Right lung (tissue), 5 donors: Measurements from ENCODE around the gene ASCL3. TPM values are rescaled to one million over a fixed set of nuclear protein-coding genes. Genes with fewer than 3 reads are reported as not detected.
A peak's percentile ranks its signal among the peaks of the same experiment; 100 is the strongest.
"Not testable (repeated sequence)": the region's sequence is repeated elsewhere in the genome, so short reads cannot be mapped to it uniquely, and the experiment has no call there.

Source experiments
- DNase-seq, 2 donors: peaks; one replicate each; pipeline ENCODE4 v3.0.0-alpha.2; 2013
- polyA plus RNA-seq, 5 donors: library from polyadenylated mRNA; unstranded; fragments of 120-200 nt; gene quantifications; one replicate each; pipeline versions ENCODE4 v1.2.1 to v1.2.3, GENCODE V29; 2013; ENCODE audit warnings: inconsistent platforms in 1 of 5, low replicate concordance in 1 of 5; ENCODE audit not compliant: insufficient read length in 5 of 5, insufficient read depth in 1 of 5

ASCL3 gene
- polyA plus RNA-seq, 5 donors = 0.22 to 0.38 (median 0.25) TPM; not detected in 1

DNA sequence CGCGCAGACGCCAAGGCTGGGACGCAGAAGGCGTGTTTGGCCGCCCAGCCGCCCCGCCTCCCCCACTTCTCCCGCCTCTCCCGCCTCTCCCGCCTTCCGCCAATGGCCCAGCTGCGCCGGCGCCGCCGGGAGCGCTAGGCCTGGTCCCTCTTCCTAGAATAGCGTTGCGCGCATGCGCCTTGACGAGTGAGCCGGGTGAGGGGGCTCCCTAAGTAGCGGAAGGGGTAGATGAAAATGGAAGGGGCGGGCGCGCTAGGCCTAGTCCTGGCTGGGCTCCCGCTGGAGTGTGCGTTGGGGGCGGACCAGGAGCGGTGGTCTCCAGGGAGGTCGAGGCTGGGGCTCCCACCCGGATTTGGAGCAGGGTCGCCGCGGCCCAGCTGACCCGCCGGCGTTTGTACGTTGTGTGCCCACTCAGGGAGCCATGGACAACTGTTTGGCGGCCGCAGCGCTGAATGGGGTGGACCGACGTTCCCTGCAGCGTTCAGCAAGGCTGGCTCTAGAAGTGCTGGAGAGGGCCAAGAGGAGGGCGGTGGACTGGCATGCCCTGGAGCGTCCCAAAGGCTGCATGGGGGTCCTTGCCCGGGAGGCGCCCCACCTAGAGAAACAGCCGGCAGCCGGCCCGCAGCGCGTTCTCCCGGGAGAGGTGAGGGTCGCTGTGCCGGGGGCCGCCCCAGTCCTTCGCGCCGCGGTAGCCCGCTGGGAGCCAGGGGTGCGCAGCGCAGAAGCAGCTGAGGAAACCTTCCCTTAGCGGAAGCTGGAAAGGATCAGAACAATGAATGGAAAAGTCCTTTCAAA is 31.6 kb downstream of the ASCL3 start, which contains the start of gene AKIP1:
TSS of gene AKIP1 (plus strand) at position 161 of the 795 bp plus-strand sequence. CDS start at position 422, 261 bp downstream.
- peak; percentile 98 for DNase-seq

DNA sequence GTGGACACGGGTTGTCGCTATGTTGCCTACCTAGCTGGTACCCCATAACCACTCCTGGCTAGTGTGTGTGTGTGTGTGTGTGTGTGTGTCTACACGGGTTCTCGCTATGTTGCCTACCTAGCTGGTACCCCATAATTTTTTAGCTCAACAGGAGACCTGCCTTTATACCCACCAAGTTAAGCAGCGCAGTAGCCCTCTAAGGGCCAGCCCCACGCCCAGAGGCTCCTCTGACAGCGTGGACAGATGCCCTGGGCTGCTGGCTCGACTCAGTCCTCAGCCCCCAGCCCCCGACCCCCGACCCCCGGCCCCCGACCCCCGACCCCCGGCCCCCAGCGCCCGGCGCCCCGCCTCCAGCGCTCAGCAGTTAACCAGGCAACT is 32.2 kb downstream of the ASCL3 start:
- DNase-seq = no peak

DNA sequence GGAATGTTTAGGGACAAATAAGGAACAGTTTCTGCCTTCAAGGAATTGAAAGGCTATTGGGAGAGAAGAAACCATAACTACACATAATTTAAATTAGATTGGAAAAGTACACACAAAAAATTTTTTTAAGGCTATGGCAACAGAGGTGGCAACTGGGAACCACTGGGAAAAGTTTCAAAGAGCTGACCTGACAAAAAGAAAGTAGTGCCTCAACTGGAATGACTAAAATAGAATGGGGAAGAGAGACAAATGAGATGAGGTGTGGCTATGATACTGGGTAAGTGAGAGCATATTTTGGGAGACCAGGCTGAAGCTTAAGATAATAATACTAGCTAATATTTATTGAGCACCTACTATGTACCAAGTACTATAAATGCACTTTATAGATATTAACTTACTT is 34.7 kb downstream of the ASCL3 start:
- no peak for DNase-seq

DNA sequence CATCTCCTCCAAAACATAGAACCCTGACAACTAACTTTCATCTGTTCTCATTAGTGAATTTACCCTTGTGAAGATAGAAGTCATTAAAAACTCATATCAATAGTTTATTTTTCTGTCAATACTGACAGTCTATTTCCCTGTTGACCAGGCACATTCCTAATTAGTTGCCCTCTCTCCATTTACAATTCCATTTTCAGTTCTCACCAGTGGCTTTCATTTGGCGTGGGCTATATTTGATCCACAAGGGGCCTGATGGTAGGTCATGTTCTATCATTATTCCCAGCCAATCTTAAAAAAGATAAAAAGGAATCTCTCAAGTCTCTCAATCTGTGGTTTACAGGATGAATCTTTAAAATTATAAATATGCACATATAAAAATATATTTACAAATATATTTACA is 35.7 kb downstream of the ASCL3 start:
- no peak for DNase-seq

DNA sequence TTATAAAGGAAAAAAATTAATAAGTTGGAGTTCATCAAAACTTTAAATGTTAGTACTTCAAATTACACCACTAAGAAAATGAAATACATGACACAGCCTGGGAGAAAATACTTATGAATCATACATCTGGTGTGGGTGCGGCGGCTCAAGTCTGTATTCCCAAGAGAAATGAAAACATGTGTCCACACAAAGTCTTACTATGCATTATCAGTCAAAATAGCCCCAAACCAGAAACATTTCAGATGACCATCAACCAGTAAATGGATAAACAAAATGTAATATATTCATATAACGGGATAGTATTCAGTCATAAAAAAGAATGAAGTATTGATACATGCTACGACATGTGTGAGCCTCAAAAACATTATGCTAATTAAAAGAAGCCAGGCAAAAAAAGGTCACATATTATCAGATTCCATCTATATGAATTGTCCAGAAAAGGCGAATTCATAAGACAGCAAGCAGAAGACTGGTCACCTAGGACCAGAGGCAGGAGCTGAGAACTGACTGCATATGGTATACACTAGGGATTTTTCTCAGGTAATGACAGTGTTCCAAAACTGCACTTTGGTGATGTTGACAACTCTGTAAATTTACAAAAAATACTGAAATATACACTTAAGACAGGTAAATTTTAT is 37.2 kb downstream of the ASCL3 start:
- no peak for DNase-seq

DNA sequence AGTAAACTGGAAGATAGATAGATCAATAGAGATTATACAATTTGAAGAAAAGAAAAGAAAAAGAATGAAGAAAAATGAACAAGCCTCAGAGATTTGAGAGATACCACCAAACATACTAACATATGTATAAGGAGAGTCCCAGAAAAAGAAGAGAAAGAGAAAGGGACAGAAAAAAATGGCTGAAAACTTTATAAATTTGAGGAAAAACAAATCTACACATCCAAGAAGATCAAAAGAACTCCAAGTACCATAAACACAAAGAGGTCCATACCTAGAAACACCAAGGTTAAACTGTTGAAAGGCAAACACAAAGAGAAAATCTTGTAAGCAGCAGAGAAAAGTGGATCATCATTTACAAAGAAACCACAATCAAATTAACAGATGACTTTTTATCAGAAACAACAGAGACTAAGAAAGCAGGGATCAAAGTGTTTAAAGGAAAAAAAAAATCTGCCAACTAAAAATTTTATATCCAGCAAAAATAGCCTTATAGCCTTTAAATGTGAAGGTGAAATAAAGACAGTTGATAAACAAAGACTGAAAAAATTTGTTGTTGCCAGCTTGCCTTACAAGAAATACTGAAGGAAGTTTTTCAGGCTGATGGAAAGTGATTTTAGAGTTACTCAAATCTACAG is 43.6 kb downstream of the ASCL3 start:
- no peak for DNase-seq

DNA sequence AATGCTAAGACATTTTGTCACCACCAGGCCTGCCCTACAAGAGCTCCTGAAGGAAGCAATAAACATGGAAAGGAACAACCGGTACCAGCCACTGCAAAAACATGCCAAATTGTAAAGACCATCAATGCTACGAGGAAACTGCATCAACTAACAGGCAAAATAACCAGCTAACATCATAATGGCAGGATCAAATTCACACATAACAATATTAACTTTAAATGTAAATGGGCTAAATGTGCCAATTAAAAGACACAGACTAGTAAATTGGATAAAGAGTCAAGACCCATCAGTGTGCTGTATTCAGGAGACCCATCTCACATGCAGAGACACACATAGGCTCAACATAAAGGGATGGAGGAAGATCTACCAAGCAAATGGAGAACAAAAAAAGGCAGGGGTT is 51.6 kb downstream of the ASCL3 start:
- DNase-seq = not testable (repeated sequence)

Other genes with a start within 250 kb of the ASCL3 start
- 10 to 100 TPM; 19.0 to 25.7 (median 23.1) TPM for gene AKIP1, start 31.8 kb downstream of the ASCL3 start, polyA plus RNA-seq
- 1 to 10 TPM; 1.7 to 6.9 (median 5.3) TPM for gene C11orf16, start 10.1 kb downstream of the ASCL3 start, polyA plus RNA-seq
- gene TMEM9B, start 21.4 kb upstream of the ASCL3 start, polyA plus RNA-seq = 10 to 100 TPM; 47.2 to 57.9 (median 50.4) TPM
- gene NRIP3, start 61.0 kb upstream of the ASCL3 start, polyA plus RNA-seq = 1 to 10 TPM; 2.4 to 3.9 (median 2.5) TPM
- gene SCUBE2, start 148.6 kb upstream of the ASCL3 start, polyA plus RNA-seq = 10 to 100 TPM; 30.7 to 52.9 (median 43.1) TPM